Measurements from ENCODE around the gene CDYL2.

- no peak for TF ChIP-seq EZH2 (IDR thresholded peaks at IDR 0.05; ENCODE audit: insufficient read depth, poor library complexity, severe bottlenecking)
- no peak for TF ChIP-seq EZH2phosphoT487 (IDR thresholded peaks at IDR 0.05; ENCODE audit: insufficient read depth, low read depth)
These were observed 184.6 kb downstream of the CDYL2 start for GRCh38 chr16:80619824-80620223.
